Endothelial cell of umbilical vein (primary cell): ENCODE data around the gene KLHL41.

Experiments
- JUN ChIP-seq: IDR thresholded peaks from 2 replicates; pipeline ENCODE4 v1.6.1; 2011; ENCODE audit warnings: borderline replicate concordance, low read depth; ENCODE audit not compliant: insufficient read length, insufficient read depth
- POLR2A ChIP-seq: IDR thresholded peaks from 2 replicates; pipeline ENCODE4 v1.6.1; 2012; ENCODE audit warnings: low read depth, mild to moderate bottlenecking, control low read depth, low read length
- TF ChIP-seq, protein P1 (sequence below): IDR thresholded peaks from 2 replicates; pipeline ENCODE4 v1.6.1; 2011; ENCODE audit not compliant: insufficient read depth, insufficient read length

DNA sequence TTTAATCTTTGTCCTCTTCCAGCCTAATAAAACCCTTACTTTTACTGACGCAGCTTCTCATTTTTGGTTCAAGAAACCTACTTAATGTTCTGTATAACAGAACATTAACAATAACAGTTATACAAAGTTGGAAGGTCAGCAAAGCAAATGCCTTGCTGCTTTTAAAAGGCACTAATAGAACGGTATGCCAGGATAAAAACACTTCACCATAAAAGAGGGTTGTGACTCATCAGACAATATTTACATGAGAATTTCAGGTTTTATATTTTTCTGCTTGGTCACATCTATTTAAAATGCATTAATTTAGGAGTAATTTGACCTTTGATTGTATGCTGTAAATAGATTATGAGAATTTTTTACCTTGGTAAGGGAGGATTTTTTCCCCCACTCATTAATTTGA is 3.0 kb downstream of the KLHL41 start:
- TF ChIP-seq JUN = no peak
- no peak for TF ChIP-seq POLR2A
- TF ChIP-seq, protein P1, sequence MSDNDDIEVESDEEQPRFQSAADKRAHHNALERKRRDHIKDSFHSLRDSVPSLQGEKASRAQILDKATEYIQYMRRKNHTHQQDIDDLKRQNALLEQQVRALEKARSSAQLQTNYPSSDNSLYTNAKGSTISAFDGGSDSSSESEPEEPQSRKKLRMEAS = no peak
